Heart left ventricle (tissue), 13 donors: ENCODE measurements around the gene OR51B2.
"Not testable (repeated sequence)": the region's sequence is repeated elsewhere in the genome, so short reads cannot be mapped to it uniquely, and the experiment has no call there.

Experiments
- CTCF ChIP-seq, 12 donors: fragments of 200-600 bp; sonication (generic) in 4 of 12; IDR thresholded peaks; one replicate each; pipeline versions ENCODE4 v1.5.0 to v1.8.0; 2018 to 2022; ENCODE audit warnings: antibody characterized with exemption in 12 of 12, mild to moderate bottlenecking in 5 of 12
- POLR2A ChIP-seq, 2 donors: fragments of 450-650 bp; IDR thresholded peaks; one replicate each; pipeline ENCODE4 v1.6.1; 2017; ENCODE audit warnings: antibody characterized with exemption in 2 of 2, mild to moderate bottlenecking in 2 of 2, moderate library complexity in 2 of 2
- donor health status: ischemic (EF 13 %, LVEDD 7.1; RV severe dilation, severe dysfunction).
- donor health status: DM: no; HTN: yes; CAD: no.
- donor health status: DM: no; HTN: no; CAD: no.
- donor health status: ischemic (EF 25% LVEDD 6.9; RV normal size, moderate dysfunction).
- donor health status: ischemic (EF 25% LVEDD 5.7; RV mildly dilated, moderate dysfunction).
- donor health status: ischemic (EF 35%, LVEDD 5.7; RV mildly dilated, moderate dysfunction).
- donor health status: nonischemic (EF 11% LVEDD 7.7; RV severe dilation, severe dysfunction).
- donor health status: DM: yes; HTN: yes; CAD: no.
- donor health status: PGD.
- donor health status: ischemic (EF 29% LVEDD 5.4; RV normal size, mild dysfunction).
- donor health status: nonischemic (EF 23%, LVEDD 6.1; RV moderate dilation, normal function).

GRCh38 chr11:5294342-5294995 is 29.6 kb downstream of the OR51B2 start:
- TF ChIP-seq CTCF, POLR2A (IDR thresholded peaks at IDR 0.05): not testable (repeated sequence)
